ENCODE data around the gene TPP2. TPM values are rescaled to one million over a fixed set of nuclear protein-coding genes. Genes with fewer than 3 reads are reported as not detected.

The TPP2 gene
- total and polyA plus RNA-seq, 9 of the 15 experiments (the other 6 are each of a cell fraction or from before 2014, with no cell fraction given) = 18.8 to 87.7 (median 55.9) TPM

- Histone ChIP-seq H3K9ac (ENCODE audit: insufficient read depth in 1 of 2, low read depth in 2 of 2, low read length in 2 of 2) (no peak overlapping the region), H3K4me3 (no peak overlapping the region), H3K79me2 (ENCODE audit: control insufficient read depth, insufficient read depth, low read length) (no peaks in the 10 kb centered on the region), H3K9me1 (ENCODE audit: control insufficient read depth, insufficient read depth, low read length) (no peaks in the 10 kb centered on the region), H2AFZ (ENCODE audit: low read depth, low read length) (no peak overlapping the region), H3K27ac (ENCODE audit: extremely low read depth, low read depth, low read length) (no peak overlapping the region), H3K4me2 (ENCODE audit: insufficient read depth, low read length) (no peak overlapping the region), H3K27me3 (ENCODE audit: control insufficient read depth in 2 of 2, insufficient read depth in 2 of 2, low read length in 2 of 2) (no peaks in the 10 kb centered on the region), H3K4me1 (replicated peaks in 1 of 2; ENCODE audit: control insufficient read depth in 2 of 2, insufficient read depth in 2 of 2, low read length in 2 of 2) (no peaks in the 10 kb centered on the region), H3K36me3 (ENCODE audit: control insufficient read depth, insufficient read depth, low read length) (peaks cover 90% of the 10 kb centered on the region), H4K20me1 (replicated peaks; ENCODE audit: control insufficient read depth, insufficient read depth, low read length) (no peaks in the 10 kb centered on the region; the same call in 1 of the 2 replicates), H3K9me3 (replicated peaks; ENCODE audit: control insufficient read depth, insufficient read depth, low read depth, low read length) (no peaks in the 10 kb centered on the region)
- POLR2A ChIA-PET = no interaction called here
- CTCF ChIA-PET (ENCODE audit: low intra/inter-chr PET ratio) = no interaction called here
- in situ Hi-C loops (cut with MboI) (no loop called here), intact Hi-C loops (cut with micrococcal nuclease) (loop anchor here (5.0 kb wide), 1 partner anchor 38 kb away; no protein-coding TSS in a partner anchor)
- WGBS (ENCODE audit: insufficient coverage, low coverage, missing lambda C conversion rate) = 98% methylated on average over 3 of the region's 3 CpGs
- ATAC-seq (no peak), DNase-seq (ENCODE audit: extremely low read depth in 1 of 4, low spot score in 3 of 4) (no peak), FAIRE-seq (no peak)
- no TSS peak for BruUV-seq (replicated peaks)
- no peak for TF ChIP-seq EP400 (IDR thresholded peaks at IDR 0.05)
- TF ChIP-seq RB1 (IDR thresholded peaks at IDR 0.05; ENCODE audit: low read depth) = no peak
- TF ChIP-seq, protein P1, sequence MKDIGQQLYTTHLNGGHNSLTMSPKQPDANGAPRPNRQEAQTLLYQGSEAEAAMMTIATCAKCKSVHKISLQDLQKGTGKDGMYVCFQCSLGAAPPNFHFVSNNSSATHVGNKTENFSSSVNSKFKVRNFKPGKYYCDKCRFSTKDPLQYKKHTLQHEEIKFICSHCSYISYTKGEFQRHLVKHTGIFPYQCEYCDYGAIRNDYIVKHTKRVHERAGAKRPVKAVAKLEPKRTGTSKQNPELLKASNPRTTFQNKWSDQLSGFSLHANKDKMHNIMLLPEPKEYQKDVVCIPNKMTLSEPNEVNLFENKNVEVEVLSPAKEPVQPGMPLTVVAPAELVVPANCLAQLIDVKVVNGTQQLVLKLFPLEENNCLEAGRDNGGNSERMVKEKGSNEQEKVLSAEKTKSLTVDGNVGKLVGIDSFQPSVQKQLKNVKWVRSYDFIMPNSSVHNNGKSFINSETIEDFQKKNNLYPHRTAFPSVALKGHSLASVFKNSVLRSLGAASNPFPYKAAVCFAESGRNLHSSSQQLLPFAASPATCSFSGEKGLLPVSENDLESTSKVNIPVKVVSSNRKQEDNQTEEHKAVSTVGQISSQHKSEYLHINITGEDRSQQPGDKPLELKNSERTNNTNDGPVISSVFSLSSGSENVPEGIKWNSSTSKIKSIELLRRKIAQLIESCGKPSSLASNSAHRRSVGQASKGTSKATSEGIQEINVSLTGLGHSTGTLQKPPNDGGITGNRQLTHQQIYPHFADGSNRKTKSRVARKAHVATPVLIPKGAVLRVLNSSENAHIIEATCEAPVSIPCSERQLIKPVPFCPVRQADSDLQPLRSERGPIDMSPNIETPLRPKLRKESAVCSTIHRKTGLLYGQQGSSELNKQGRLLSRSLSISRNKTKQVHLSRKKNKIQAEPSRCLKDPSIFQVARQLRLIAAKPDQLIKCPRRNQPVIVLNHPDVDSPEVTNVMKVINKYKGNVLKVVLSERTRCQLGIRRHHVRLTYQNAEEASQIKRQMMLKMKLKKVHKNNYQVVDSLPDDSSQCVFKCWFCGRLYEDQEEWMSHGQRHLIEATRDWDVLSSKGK (CRISPR knock-in tag; IDR thresholded peaks at IDR 0.05) = no peak
- TF ChIP-seq NCOA1 (IDR thresholded peaks at IDR 0.05; ENCODE audit: low read depth) = no peak
- no peak for TF ChIP-seq HDAC6 (IDR thresholded peaks at IDR 0.05; ENCODE audit: low read depth, low read length)
- no peak for TF ChIP-seq ZNF696 (CRISPR knock-in tag; conservative IDR thresholded peaks at IDR 0.05)
- TF ChIP-seq BRD9 (IDR thresholded peaks at IDR 0.05; ENCODE audit: low read depth, partially characterized antibody) = no peak
- no peak for TF ChIP-seq CXXC5 (CRISPR knock-in tag; IDR thresholded peaks at IDR 0.05)
These were observed 53.7 kb downstream of the TPP2 start for GRCh38 chr13:102650444-102650843.

All from K562 (cell line).